PC-3 (cell line): ENCODE data around the gene NUP210L. TPM values are rescaled to one million over a fixed set of nuclear protein-coding genes. Genes with fewer than 3 reads are reported as not detected.
"Not testable (repeated sequence)": the region's sequence is repeated elsewhere in the genome, so short reads cannot be mapped to it uniquely, and the experiment has no call there.

Source experiments
- ATAC-seq: fragments of 200-7000 bp; cut with Tn5 transposase; 2 replicates; pipeline ENCODE4 v1.9.1; 2020; ENCODE audit warnings: mild to moderate bottlenecking, moderate library complexity
- BruUV-seq: library from RNA; stranded (reverse); fragments of 400-500 nt; replicated peaks from 2 replicates; lab custom pipeline; 2021; lab: Mats Ljungman, UMichigan
- CTCF ChIA-PET: fragments of 300-600 bp; sonication (Branson Sonifier 250); formaldehyde crosslinking; loops from one replicate; lab custom pipeline; 2022; ENCODE audit warnings: antibody characterized with exemption; lab: Charles Lee
- POLR2A ChIA-PET: fragments of 300-600 bp; sonication (Branson Sonifier 250); formaldehyde crosslinking; loops from one replicate; lab custom pipeline; 2022; ENCODE audit warnings: antibody characterized with exemption; ENCODE audit not compliant: unreplicated experiment; lab: Charles Lee
- DNase-seq: peaks from one replicate; pipeline ENCODE4 v3.0.0-alpha.2; 2015
- H2AFZ ChIP-seq: fragments of 300-600 bp; sonication (generic); 2 replicates; pipeline ENCODE4 v1.6.0; 2016; ENCODE audit warnings: antibody characterized with exemption, low read length
- H3F3A ChIP-seq: fragments of 300-600 bp; sonication (generic); one replicate; pipeline ENCODE4 v1.6.0; 2017; ENCODE audit warnings: antibody characterized with exemption, low read length, control low read depth, mild to moderate bottlenecking; ENCODE audit not compliant: unreplicated experiment
- H3K27ac ChIP-seq: fragments of 300-600 bp; sonication (generic); 2 replicates; pipeline ENCODE4 v1.5.1; 2016; ENCODE audit warnings: mild to moderate bottlenecking, low read length
- H3K27me3 ChIP-seq: fragments of 300-600 bp; sonication (generic); 2 replicates; pipeline ENCODE4 v1.6.1; 2016; ENCODE audit warnings: low read length, mixed read lengths
- H3K36me3 ChIP-seq: fragments of 300-600 bp; sonication (generic); 2 replicates; pipeline ENCODE4 v1.6.1; 2016; ENCODE audit warnings: low read depth, mixed run types, low read length, mixed read lengths
- H3K4me1 ChIP-seq: fragments of 300-600 bp; sonication (generic); 2 replicates; pipeline ENCODE4 v1.5.1; 2016; ENCODE audit warnings: low read length; ENCODE audit not compliant: insufficient read depth
- H3K4me2 ChIP-seq: fragments of 300-600 bp; sonication (generic); 2 replicates; pipeline ENCODE4 v1.6.0; 2016; ENCODE audit warnings: low read length
- H3K4me3 ChIP-seq: fragments of 300-600 bp; sonication (generic); 2 replicates; pipeline ENCODE4 v1.5.1; 2016; ENCODE audit warnings: mild to moderate bottlenecking, low read length, mixed read lengths
- H3K79me2 ChIP-seq: fragments of 300-600 bp; sonication (generic); 2 replicates; pipeline ENCODE4 v1.6.1; 2017; ENCODE audit warnings: low read length, mixed read lengths
- H3K9ac ChIP-seq: fragments of 300-600 bp; sonication (generic); 2 replicates; pipeline ENCODE4 v1.6.0; 2016; ENCODE audit warnings: mild to moderate bottlenecking, low read length
- H3K9me2 ChIP-seq: fragments of 300-600 bp; sonication (generic); replicated peaks from 2 replicates; pipeline ENCODE4 v1.6.1; 2016; ENCODE audit warnings: mixed run types, low read length, mixed read lengths
- H3K9me3 ChIP-seq: fragments of 300-600 bp; sonication (generic); 2 replicates; pipeline ENCODE4 v1.6.1; 2016; ENCODE audit warnings: low read length, mixed read lengths
- H4K20me1 ChIP-seq: fragments of 300-600 bp; sonication (generic); 2 replicates; pipeline ENCODE4 v1.6.1; 2016; ENCODE audit warnings: low read length, mixed read lengths
- CTCF ChIP-seq: fragments of 300-600 bp; sonication (generic); conservative IDR thresholded peaks from 2 replicates; pipeline ENCODE4 v1.5.1; 2017; ENCODE audit warnings: antibody characterized with exemption, low read depth, mild to moderate bottlenecking, low read length
- EZH2 ChIP-seq: fragments of 300-600 bp; sonication (generic); IDR thresholded peaks from one replicate; pipeline ENCODE4 v1.6.1; 2017; ENCODE audit warnings: antibody characterized with exemption, mild to moderate bottlenecking, low read length; ENCODE audit not compliant: unreplicated experiment
- EZH2phosphoT487 ChIP-seq: fragments of 300-600 bp; sonication (generic); IDR thresholded peaks from 2 replicates; pipeline ENCODE4 v1.6.1; 2018; ENCODE audit warnings: mild to moderate bottlenecking, antibody characterized with exemption, low read length, borderline replicate concordance
- intact Hi-C: fragments of 100-400 bp; cut with micrococcal nuclease; formaldehyde crosslinking; loops from 2 replicates; pipeline ENCODE4 v1.9.0; 2023
- total RNA-seq: library from RNA; depleted of rRNA; stranded (reverse); fragments of >200 nt; gene quantifications from 2 replicates; pipeline ENCODE4 v1.2.3, GENCODE V29; 2014

The NUP210L gene
- total RNA-seq, 1 experiment from 2014 or later = 0.04 TPM

GRCh38 chr1:154062309-154062708 lies 92.6 kb downstream of the NUP210L start:
- peaks cover 11% of the 10 kb centered on the region; the same call in 1 of the 2 replicates for H3K27me3 ChIP-seq
- no peaks in the 10 kb centered on the region for H3K9me3 ChIP-seq
- H3K27ac ChIP-seq = no peak overlapping the region
- H4K20me1 ChIP-seq = no peaks in the 10 kb centered on the region
- H3K9ac ChIP-seq = no peak overlapping the region
- no TSS peak for BruUV-seq
- no peaks in the 10 kb centered on the region for H3F3A ChIP-seq
- CTCF ChIA-PET = no interaction called here
- no peaks in the 10 kb centered on the region for H3K36me3 ChIP-seq
- POLR2A ChIA-PET = interaction anchor here (0.6 kb wide), 1 partner anchor 390 kb away, joined by 5 read pairs; no protein-coding TSS in a partner anchor
- no peaks in the 10 kb centered on the region for H3K9me2 ChIP-seq
- DNase-seq (no peak), ATAC-seq (no peak)
- no peak overlapping the region for H2AFZ ChIP-seq
- intact Hi-C loops = no loop called here
- no peak overlapping the region for H3K4me3 ChIP-seq
- no peaks in the 10 kb centered on the region for H3K4me1 ChIP-seq
- H3K79me2 ChIP-seq = no peaks in the 10 kb centered on the region
- TF ChIP-seq CTCF (no peak), EZH2 (no peak), EZH2phosphoT487 (no peak)
- no peak overlapping the region for H3K4me2 ChIP-seq

- H2AFZ ChIP-seq, intact Hi-C loops: not testable (repeated sequence)
Observed at GRCh38 chr1:154047436-154047835, 107.4 kb downstream of the NUP210L start.

GRCh38 chr1:154033697-154034096 lies 121.2 kb downstream of the NUP210L start:
- BruUV-seq, DNase-seq, intact Hi-C loops, H3K4me3 ChIP-seq, H3K4me1 ChIP-seq, H2AFZ ChIP-seq, H3F3A ChIP-seq, H3K27me3 ChIP-seq, H3K79me2 ChIP-seq, CTCF ChIA-PET, H3K9ac ChIP-seq, H3K36me3 ChIP-seq, H4K20me1 ChIP-seq, POLR2A ChIA-PET, ATAC-seq, H3K9me2 ChIP-seq, H3K27ac ChIP-seq, H3K4me2 ChIP-seq: not testable (repeated sequence)
- peaks cover 12% of the 10 kb centered on the region for H3K9me3 ChIP-seq

More at GRCh38 chr1:154047436-154047835, 107.4 kb downstream of the NUP210L start:
- H3K4me2 ChIP-seq, H3K4me3 ChIP-seq, BruUV-seq, H3K9me3 ChIP-seq, H4K20me1 ChIP-seq, ATAC-seq, H3K27ac ChIP-seq, H3K79me2 ChIP-seq, H3K4me1 ChIP-seq, H3K9ac ChIP-seq, CTCF ChIA-PET, H3K36me3 ChIP-seq, H3F3A ChIP-seq, H3K9me2 ChIP-seq, POLR2A ChIA-PET, DNase-seq: not testable (repeated sequence)
- H3K27me3 ChIP-seq = peaks cover 23% of the 10 kb centered on the region

GRCh38 chr1:154019940-154020339 lies 134.9 kb downstream of the NUP210L start:
- H3K4me1 ChIP-seq = no peaks in the 10 kb centered on the region
- no TSS peak for BruUV-seq
- no peak overlapping the region for H3K9ac ChIP-seq
- H3K4me2 ChIP-seq = no peak overlapping the region
- no peaks in the 10 kb centered on the region for H3K9me3 ChIP-seq
- no peak overlapping the region for H2AFZ ChIP-seq
- H3K36me3 ChIP-seq = no peaks in the 10 kb centered on the region
- no peaks in the 10 kb centered on the region for H3K27me3 ChIP-seq
- DNase-seq = no peak
- no peaks in the 10 kb centered on the region for H3K9me2 ChIP-seq
- H3K79me2 ChIP-seq = no peaks in the 10 kb centered on the region
- no peak for ATAC-seq
- ChIA-PET POLR2A (no interaction called here), CTCF (no interaction called here)
- H4K20me1 ChIP-seq = no peaks in the 10 kb centered on the region
- no peak overlapping the region for H3K4me3 ChIP-seq
- H3K27ac ChIP-seq = no peak overlapping the region
- intact Hi-C loops = no loop called here
- H3F3A ChIP-seq = no peaks in the 10 kb centered on the region
- TF ChIP-seq CTCF (no peak), EZH2 (no peak), EZH2phosphoT487 (no peak)
